Adrenal gland (tissue), 12 donors: ENCODE data around the gene CASQ1. TPM values are rescaled to one million over a fixed set of nuclear protein-coding genes. Genes with fewer than 3 reads are reported as not detected.

Source experiments
- DNase-seq, 7 donors: peaks; one replicate each; pipeline ENCODE4 v3.0.0-alpha.2; 2019 to 2020
- H3K27ac ChIP-seq, 5 donors: fragments of 200-600 bp; sonication (generic) in 4 of 5; 1 replicate in 3 of 5; 2 replicates in 2 of 5; pipeline versions ENCODE4 v1.5.1 to v1.8.0; 2016 to 2020; ENCODE audit warnings: mild to moderate bottlenecking in 1 of 5
- H3K27me3 ChIP-seq: fragments of 200-600 bp; 2 replicates; pipeline ENCODE4 v1.8.0; 2021
- H3K36me3 ChIP-seq, 2 donors: fragments of 200-600 bp; replicated peaks in 1 of 2; 1 replicate in 1 of 2; 2 replicates in 1 of 2; pipeline versions ENCODE4 v1.5.1 to v1.8.0; 2018 to 2022
- H3K4me1 ChIP-seq, 2 donors: fragments of 200-600 bp; replicated peaks in 1 of 2; 1 replicate in 1 of 2; 2 replicates in 1 of 2; pipeline versions ENCODE4 v1.5.1 to v1.8.0; 2018 to 2021
- H3K4me3 ChIP-seq, 4 donors: fragments of 200-600 bp; sonication (generic) in 3 of 4; one replicate each; pipeline ENCODE4 v1.5.1; 2016 to 2018
- H3K9me3 ChIP-seq, 3 donors: fragments of 200-600 bp; sonication (generic) in 1 of 3; replicated peaks in 1 of 3; 1 replicate in 2 of 3; 2 replicates in 1 of 3; pipeline versions ENCODE4 v1.5.1 to v1.8.0; 2016 to 2021
- CTCF ChIP-seq, 6 experiments: fragments of 450-650 bp in 4 of 6; fragments of 200-600 bp in 2 of 6; sonication (generic) in 1 of 6; IDR thresholded peaks; 1 replicate in 5 of 6; 2 replicates in 1 of 6; pipeline versions ENCODE4 v1.5.1 to v1.8.0; 2016 to 2021; ENCODE audit warnings: antibody characterized with exemption in 6 of 6, mild to moderate bottlenecking in 2 of 6, moderate library complexity in 1 of 6
- POLR2A ChIP-seq, 2 donors: fragments of 450-650 bp; IDR thresholded peaks; one replicate each; pipeline ENCODE4 v1.6.1; 2017; ENCODE audit warnings: antibody characterized with exemption in 2 of 2, mild to moderate bottlenecking in 2 of 2, moderate library complexity in 1 of 2
- WGBS, 4 donors: extraction: QIAGEN DNeasy Blood & Tissue Kit in 2 of 4; methylation state at CpG; one replicate each; pipeline versions ENCODE4 v1.1.5 to v1.1.7; 2013 to 2017; 5-methylcytosine and 5-hydroxymethylcytosine counted together
- intact Hi-C, 2 donors: fragments of 100-400 bp; cut with DNase I; formaldehyde crosslinking; loops; one replicate each; pipeline versions ENCODE4 v1.14.1 to v1.15.0; 2022 to 2023
- polyA plus RNA-seq, 3 donors: library from polyadenylated mRNA; stranded (reverse); fragments of 200-250 nt in 2 of 3; fragments of 350-450 nt in 1 of 3; fragmentation: Illumina TruSeq in 1 of 3; extraction: RNeasy Lipid Tissue Mini Kit (QIAGEN cat#74804) in 1 of 3; gene quantifications; one replicate each; pipeline ENCODE4 v1.2.3, GENCODE V29; 2013 to 2014
- total RNA-seq, 9 donors: library from RNA; depleted of rRNA in 4 of 9; stranded (reverse); fragments of >200 nt in 4 of 9; fragments of 120-200 nt in 1 of 9; fragmentation: NEBNext Ultra II Directional in 1 of 9; extraction: Animal tissue kit (Norgen Biotek cat#: 25700) in 1 of 9; gene quantifications; one replicate each; pipeline versions ENCODE4 v1.1.0 to v1.2.4, GENCODE V29; 2013 to 2023
- donor health status: healthy with polysubstance abuse.
- donor health status: Bipolar disorder and iron deficiency.
- donor health status: DM: yes; HTN: yes; CAD: no.
- donor health status: DM: no; HTN: no; CAD: no.
- donor health status: DM: no; HTN: no; CAD: no.
- donor health status: DM: yes; HTN: yes; CAD: no.

The CASQ1 gene
- total and polyA plus RNA-seq, 12 donors, result 0.11 to 1.6 (median 0.17) TPM; not detected in 7

- Histone ChIP-seq H3K36me3 (no peaks in the 10 kb centered on the region), H3K27ac (no peak overlapping the region), H3K27me3 (no peaks in the 10 kb centered on the region), H3K4me1 (no peaks in the 10 kb centered on the region), H3K4me3 (no peak overlapping the region), H3K9me3 (no peaks in the 10 kb centered on the region)
- WGBS, 4 donors, result 60 to 72% (median 68%) methylated on average over 6 to 7 of the region's 7 CpGs
- DNase-seq, result no peak
- intact Hi-C loops, result no loop called here
- TF ChIP-seq CTCF (IDR thresholded peaks at IDR 0.05), result no peak
- no peak for TF ChIP-seq POLR2A (IDR thresholded peaks at IDR 0.05)
Measured at GRCh38 chr1:160187407-160187806, 3.0 kb upstream of the CASQ1 start.

DNA sequence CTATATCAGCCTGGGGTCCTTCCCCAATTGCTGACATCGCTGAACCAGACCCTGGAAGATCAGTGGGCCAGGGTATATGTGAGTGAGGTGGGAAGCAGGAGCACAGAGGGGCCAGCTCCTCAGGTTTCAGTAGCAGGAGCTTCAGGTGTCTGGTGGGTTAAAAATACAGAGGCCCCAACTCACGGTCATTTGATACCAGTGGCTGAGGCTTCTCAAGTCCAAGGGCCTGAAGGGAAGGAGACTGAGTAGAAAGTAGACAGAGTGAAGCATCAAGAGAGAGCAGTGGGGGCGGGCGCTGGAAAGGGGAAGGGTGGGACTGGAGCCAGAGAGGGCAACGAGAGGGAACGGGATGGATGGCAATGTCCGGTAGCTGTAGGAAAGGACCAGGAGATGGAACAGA, 2.0 kb upstream of the CASQ1 start:
- H3K36me3 ChIP-seq, result no peaks in the 10 kb centered on the region
- no peak overlapping the region for H3K27ac ChIP-seq
- no peak for TF ChIP-seq POLR2A (IDR thresholded peaks at IDR 0.05)
- TF ChIP-seq CTCF (IDR thresholded peaks at IDR 0.05), result no peak
- intact Hi-C loops, result no loop called here
- peaks cover 5 to 7% of the 10 kb centered on the region in 2 donors for H3K4me1 ChIP-seq
- 86 to 91% (median 89%) methylated on average over 7 of the region's 7 CpGs for WGBS, 4 donors
- no peak overlapping the region for H3K4me3 ChIP-seq
- no peaks in the 10 kb centered on the region for H3K27me3 ChIP-seq
- DNase-seq, result no peak
- no peaks in the 10 kb centered on the region for H3K9me3 ChIP-seq

GRCh38 chr1:160191756-160192155, 1.4 kb downstream of the CASQ1 start:
- DNase-seq, result no peak
- WGBS, 4 donors, result 65 to 88% (median 74%) methylated on average over 3 of the region's 3 CpGs
- Histone ChIP-seq H3K4me1 (peaks cover 7 to 9% of the 10 kb centered on the region in 2 donors), H3K27ac (no peak overlapping the region), H3K27me3 (no peaks in the 10 kb centered on the region), H3K4me3 (no peak overlapping the region), H3K9me3 (no peaks in the 10 kb centered on the region), H3K36me3 (no peaks in the 10 kb centered on the region)
- intact Hi-C loops, result loop anchor here (5.0 to 10.0 kb wide), 4 partner anchors 53 to 183 kb away; no protein-coding TSS in a partner anchor
- no peak for TF ChIP-seq POLR2A (IDR thresholded peaks at IDR 0.05)

DNA sequence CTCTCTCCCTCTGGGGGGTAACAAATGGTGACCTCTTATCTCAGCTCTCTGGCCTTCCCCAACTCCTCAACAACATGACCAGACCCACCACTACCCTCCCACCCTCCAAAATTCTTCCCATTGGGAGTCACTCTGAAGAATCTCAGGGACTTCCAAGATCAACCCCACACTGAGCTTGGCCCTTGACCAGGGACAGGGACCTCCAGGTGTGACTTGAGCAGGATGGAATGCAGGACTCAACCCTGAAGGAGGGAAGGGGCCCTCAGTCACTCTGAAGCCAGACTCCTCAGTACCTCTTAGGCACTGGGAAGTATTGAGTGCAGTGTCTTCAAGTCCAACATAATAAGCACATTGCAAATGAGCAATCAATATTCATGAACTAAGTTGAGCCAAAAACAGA, 1.9 kb downstream of the CASQ1 start:
- no peak overlapping the region for H3K4me3 ChIP-seq
- no peak for TF ChIP-seq CTCF (IDR thresholded peaks at IDR 0.05)
- no peak for TF ChIP-seq POLR2A (IDR thresholded peaks at IDR 0.05)
- peaks cover 7 to 9% of the 10 kb centered on the region in 2 donors for H3K4me1 ChIP-seq
- no peaks in the 10 kb centered on the region for H3K36me3 ChIP-seq
- no peak overlapping the region for H3K27ac ChIP-seq
- no peaks in the 10 kb centered on the region for H3K9me3 ChIP-seq
- DNase-seq, result no peak
- intact Hi-C loops, result loop anchor here (5.0 to 10.0 kb wide), 4 partner anchors 53 to 183 kb away; no protein-coding TSS in a partner anchor
- no peaks in the 10 kb centered on the region for H3K27me3 ChIP-seq

DNA sequence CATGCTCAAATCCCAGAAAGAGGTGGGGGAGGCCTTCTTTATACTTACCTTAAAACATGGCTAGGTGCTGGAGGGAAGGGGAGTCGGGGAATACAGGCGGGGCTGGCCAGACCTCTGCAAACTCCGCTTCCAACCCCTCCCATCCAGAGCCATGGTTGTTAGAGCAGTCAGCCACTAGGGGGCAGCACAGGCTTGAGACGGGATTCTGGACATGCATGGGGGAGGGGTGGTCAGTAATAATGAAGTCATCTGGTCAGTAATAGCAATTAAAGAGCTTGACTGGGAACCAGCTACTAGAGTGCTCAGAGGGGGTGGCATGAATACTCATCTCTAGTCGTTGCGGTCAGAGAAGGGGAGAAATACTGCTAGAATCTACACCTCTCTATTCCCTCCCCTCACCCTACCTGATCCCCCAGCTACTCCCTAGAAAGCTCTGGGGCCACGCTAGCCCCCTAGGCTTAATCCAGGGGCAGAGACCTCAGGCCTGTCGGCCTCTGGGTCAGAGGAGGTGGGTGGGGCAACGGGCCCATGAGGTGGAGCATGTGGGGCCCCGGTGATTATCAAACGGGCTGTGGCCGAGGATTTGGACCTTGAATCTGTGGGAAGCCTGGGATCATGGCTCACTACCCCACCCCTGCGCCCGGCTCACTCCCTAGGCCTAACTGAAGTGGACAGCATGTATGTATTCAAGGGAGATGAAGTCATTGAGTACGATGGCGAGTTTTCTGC, 2.9 kb downstream of the CASQ1 start:
- peaks cover 7 to 9% of the 10 kb centered on the region in 2 donors for H3K4me1 ChIP-seq
- no peaks in the 10 kb centered on the region for H3K36me3 ChIP-seq
- DNase-seq, result peak; percentile 82 to 93 (median 89)
- no peak overlapping the region for H3K4me3 ChIP-seq
- H3K27me3 ChIP-seq, result no peaks in the 10 kb centered on the region
- H3K9me3 ChIP-seq, result no peaks in the 10 kb centered on the region
- TF ChIP-seq CTCF (IDR thresholded peaks at IDR 0.05) (peak; percentile 97 to 99 (median 98)), POLR2A (IDR thresholded peaks at IDR 0.05) (no peak)
- 10 to 23% (median 22%) methylated on average over 13 to 16 of the region's 16 CpGs for WGBS, 4 donors
- intact Hi-C loops, result loop anchor here (5.0 to 10.0 kb wide), 4 partner anchors 52 to 182 kb away; no protein-coding TSS in a partner anchor
- no peak overlapping the region for H3K27ac ChIP-seq
